Measurements from ENCODE around the gene SPNS2. TPM values are rescaled to one million over a fixed set of nuclear protein-coding genes. Genes with fewer than 3 reads are reported as not detected.

The SPNS2 gene
- total and polyA plus RNA-seq, 2 of the 8 experiments (the other 6 are each of a cell fraction or from before 2014, with no cell fraction given) = 1.2 to 1.5 TPM

DNA sequence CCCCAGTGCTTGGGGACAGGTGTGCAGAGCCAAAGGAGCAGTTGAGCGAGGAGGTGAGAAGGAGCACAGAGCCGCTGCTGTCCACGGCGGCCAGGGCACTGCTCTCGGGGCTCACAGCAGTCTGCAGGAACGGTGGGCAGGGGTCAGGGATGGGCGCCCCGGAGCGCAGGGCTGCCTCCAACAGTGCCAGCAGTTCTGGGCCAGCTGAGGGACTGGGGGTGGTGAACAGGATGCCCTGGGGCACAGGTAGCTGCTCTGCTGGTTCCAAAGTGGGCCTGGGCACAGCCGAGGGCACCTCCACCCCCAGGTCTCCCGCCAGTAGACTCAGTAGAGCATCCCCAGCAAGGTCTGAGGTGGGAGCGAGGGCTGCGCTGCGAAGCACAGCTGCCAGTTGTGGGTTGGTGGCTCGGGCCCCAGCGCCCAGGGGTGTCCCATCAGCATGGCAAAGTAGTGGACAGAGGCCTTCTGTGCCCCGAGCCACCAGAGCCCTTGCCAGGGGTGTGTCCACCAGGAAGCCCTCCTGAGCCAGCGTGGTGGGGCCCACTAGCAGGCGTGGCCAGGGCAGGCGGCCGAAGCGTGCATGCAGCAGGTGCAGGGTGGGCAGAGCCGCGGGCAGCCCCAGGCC lies 59.8 kb downstream of the SPNS2 start:
- no peak overlapping the region for H4K8ac ChIP-seq (ENCODE audit: extremely low read depth, insufficient read depth, low read length)
- ChIA-PET POLR2A (ENCODE audit: partially characterized antibody) (interaction anchor here (32.8 kb wide), 1 partner anchor 29 kb away, joined by 546 read pairs; no protein-coding TSS in a partner anchor), CTCF (ENCODE audit: partially characterized antibody) (interaction anchor here (0.9 to 4.1 kb wide), 3 partner anchors 9 to 67 kb away, joined by 3 to 32 read pairs (median 11); no protein-coding TSS in a partner anchor)
- H3K79me1 ChIP-seq (ENCODE audit: low read depth, low read length) = peaks cover 10% of the 10 kb centered on the region
- H4K91ac ChIP-seq (replicated peaks; ENCODE audit: insufficient read length, low read length) = peak overlapping the region; percentile 16
- H3K27ac ChIP-seq (ENCODE audit: low read depth, low read length) = no peak overlapping the region
- no peak overlapping the region for H3K23ac ChIP-seq (ENCODE audit: insufficient read length)
- no peak overlapping the region for H2AK5ac ChIP-seq (ENCODE audit: low read depth, low read length)
- H3K9ac ChIP-seq (replicated peaks in 1 of 4; ENCODE audit: extremely low read depth in 1 of 4, low read depth in 3 of 4, low read length in 3 of 4) = no peak overlapping the region
- H2BK5ac ChIP-seq (ENCODE audit: low read depth, low read length) = no peak overlapping the region
- no peak overlapping the region for H3K4me2 ChIP-seq (ENCODE audit: insufficient read depth in 1 of 2, low read depth in 2 of 2, low read length in 2 of 2)
- no peak overlapping the region for H3K4ac ChIP-seq (replicated peaks; ENCODE audit: insufficient read length, low read depth, low read length)
- peaks cover 0 to 17% of the 10 kb centered on the region in 2 experiments; a peak in 3 of 4 replicates for H3K79me2 ChIP-seq (ENCODE audit: control insufficient read depth in 1 of 2, insufficient read depth in 2 of 2, low read length in 2 of 2)
- H3K23me2 ChIP-seq (ENCODE audit: low read depth, low read length) = peaks cover 14% of the 10 kb centered on the region; the same call in 1 of the 2 replicates
- peaks cover 7 to 21% (median 12%) of the 10 kb centered on the region in 4 experiments; a peak in 6 of 7 replicates for H3K4me1 ChIP-seq (replicated peaks in 1 of 4; ENCODE audit: control insufficient read depth in 3 of 4, insufficient read depth in 4 of 4, low read length in 3 of 4)
- H3K56ac ChIP-seq (replicated peaks; ENCODE audit: insufficient read length, low read depth, low read length) = no peak overlapping the region
- H3K18ac ChIP-seq (ENCODE audit: extremely low read depth, low read length) = no peak overlapping the region
- no peaks in the 10 kb centered on the region for H3K9me3 ChIP-seq (ENCODE audit: insufficient read depth in 2 of 2, low read depth in 1 of 2, low read length in 1 of 2)
- no peak overlapping the region for H4K5ac ChIP-seq (ENCODE audit: insufficient read length, low read depth, low read length)
- no peak overlapping the region for H2BK20ac ChIP-seq (ENCODE audit: low read length)
- DNase-seq (ENCODE audit: low read depth in 1 of 2, low spot score in 2 of 2) = no peak
- no peak for FAIRE-seq
- H3K4me3 ChIP-seq (ENCODE audit: extremely low read depth in 1 of 4, insufficient read depth in 2 of 4, low read depth in 3 of 4, low read length in 4 of 4) = no peak overlapping the region
- H2BK120ac ChIP-seq (replicated peaks; ENCODE audit: low read depth, low read length) = no peak overlapping the region
- peak overlapping the region; percentile 60; the same call in 1 of the 2 replicates for H2BK12ac ChIP-seq (ENCODE audit: low read depth, low read length)
- H4K20me1 ChIP-seq (replicated peaks in 1 of 2; ENCODE audit: control insufficient read depth in 1 of 2, insufficient read depth in 2 of 2, low read length in 2 of 2) = no peaks in the 10 kb centered on the region
- WGBS, 2 experiments (ENCODE audit: extremely low coverage in 1 of 2, insufficient coverage in 1 of 2, insufficient read length in 1 of 2, insufficient replicate concordance in 2 of 2, low coverage in 1 of 2, low lambda C conversion rate in 2 of 2, missing lambda C conversion rate in 1 of 2) = 88% methylated on average over 15 of the region's 24 CpGs; no CpG with 5 or more reads in 1 of the 2 experiments
- H2BK15ac ChIP-seq (ENCODE audit: low read length) = 0 out of 2 replicates have a peak overlapping the region, but pooled peaks have one; percentile 72
- H3K14ac ChIP-seq (ENCODE audit: insufficient read length) = no peak overlapping the region
- peaks cover 0 to 5% (median 3%) of the 10 kb centered on the region in 4 experiments; a peak in 4 of 8 replicates for H3K36me3 ChIP-seq (ENCODE audit: control insufficient read depth in 2 of 4, insufficient read depth in 4 of 4, low read length in 3 of 4)
- no peaks in the 10 kb centered on the region for H3K27me3 ChIP-seq (replicated peaks in 1 of 4; ENCODE audit: control insufficient read depth in 3 of 4, extremely low read depth in 1 of 4, insufficient read depth in 3 of 4, low read length in 3 of 4)
- no peak overlapping the region for H2AFZ ChIP-seq (ENCODE audit: low read length)
- TF ChIP-seq TBP (IDR thresholded peaks at IDR 0.05; ENCODE audit: low read depth, low read length) (no peak), KDM5A (IDR thresholded peaks at IDR 0.05; ENCODE audit: low read length) (no peak), HDAC2 (IDR thresholded peaks at IDR 0.05; ENCODE audit: borderline replicate concordance in 1 of 2, low read depth in 2 of 2, low read length in 2 of 2) (no peak), CREB1 (IDR thresholded peaks at IDR 0.05) (no peak), SAP30 (IDR thresholded peaks at IDR 0.05; ENCODE audit: insufficient read depth, insufficient replicate concordance, low read length) (no peak), SP4 (IDR thresholded peaks at IDR 0.05; ENCODE audit: low read length) (no peak), KDM1A (IDR thresholded peaks at IDR 0.05; ENCODE audit: borderline replicate concordance, low read length) (no peak), POLR2AphosphoS5 (IDR thresholded peaks at IDR 0.05; ENCODE audit: low read depth, low read length) (no peak), GTF2F1 (IDR thresholded peaks at IDR 0.05; ENCODE audit: borderline replicate concordance, low read depth, low read length) (no peak), HDAC6 (IDR thresholded peaks at IDR 0.05; ENCODE audit: low read depth, low read length) (no peak)
- TF ChIP-seq, protein P1, sequence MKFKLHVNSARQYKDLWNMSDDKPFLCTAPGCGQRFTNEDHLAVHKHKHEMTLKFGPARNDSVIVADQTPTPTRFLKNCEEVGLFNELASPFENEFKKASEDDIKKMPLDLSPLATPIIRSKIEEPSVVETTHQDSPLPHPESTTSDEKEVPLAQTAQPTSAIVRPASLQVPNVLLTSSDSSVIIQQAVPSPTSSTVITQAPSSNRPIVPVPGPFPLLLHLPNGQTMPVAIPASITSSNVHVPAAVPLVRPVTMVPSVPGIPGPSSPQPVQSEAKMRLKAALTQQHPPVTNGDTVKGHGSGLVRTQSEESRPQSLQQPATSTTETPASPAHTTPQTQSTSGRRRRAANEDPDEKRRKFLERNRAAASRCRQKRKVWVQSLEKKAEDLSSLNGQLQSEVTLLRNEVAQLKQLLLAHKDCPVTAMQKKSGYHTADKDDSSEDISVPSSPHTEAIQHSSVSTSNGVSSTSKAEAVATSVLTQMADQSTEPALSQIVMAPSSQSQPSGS (IDR thresholded peaks at IDR 0.05; ENCODE audit: low read length) = no peak
